GM23338 (cell line): ENCODE results near the gene GPR146. TPM values are rescaled to one million over a fixed set of nuclear protein-coding genes. Genes with fewer than 3 reads are reported as not detected.

Experiments used
- ATAC-seq: fragments of 200-7000 bp; cut with Tn5 transposase; 3 replicates; pipeline ENCODE4 v1.9.1; 2020
- DNase-seq: peaks from one replicate; pipeline ENCODE4 v3.0.0-alpha.2; 2015; ENCODE audit warnings: low spot score
- H2AFZ ChIP-seq: fragments of 200-600 bp; sonication (generic); 2 replicates; pipeline ENCODE4 v1.8.0; 2016; ENCODE audit warnings: antibody characterized with exemption, mild to moderate bottlenecking, moderate library complexity
- H3F3A ChIP-seq: fragments of 200-600 bp; sonication (generic); replicated peaks from 2 replicates; pipeline ENCODE4 v1.8.0; 2017; ENCODE audit warnings: antibody characterized with exemption, mixed run types, low read depth
- H3K27ac ChIP-seq: fragments of 200-600 bp; sonication (generic); 2 replicates; pipeline ENCODE4 v1.6.1; 2016; ENCODE audit warnings: low read depth
- H3K27me3 ChIP-seq: fragments of 200-600 bp; sonication (generic); 2 replicates; pipeline ENCODE4 v1.8.0; 2016; ENCODE audit warnings: mild to moderate bottlenecking, mixed run types, moderate library complexity; ENCODE audit not compliant: insufficient read depth
- H3K36me3 ChIP-seq: fragments of 200-600 bp; sonication (generic); 2 replicates; pipeline ENCODE4 v1.8.0; 2016; ENCODE audit warnings: mild to moderate bottlenecking; ENCODE audit not compliant: insufficient read depth
- H3K4me1 ChIP-seq: fragments of 200-600 bp; sonication (generic); 2 replicates; pipeline ENCODE4 v1.8.0; 2016; ENCODE audit warnings: mild to moderate bottlenecking, moderate library complexity; ENCODE audit not compliant: insufficient read depth
- H3K4me2 ChIP-seq: fragments of 200-600 bp; sonication (generic); 2 replicates; pipeline ENCODE4 v1.7.1; 2017; ENCODE audit warnings: mixed run types
- H3K4me3 ChIP-seq: fragments of 200-600 bp; sonication (generic); 2 replicates; pipeline ENCODE4 v1.6.1; 2016; ENCODE audit warnings: mixed run types
- H3K79me2 ChIP-seq: fragments of 200-600 bp; sonication (generic); replicated peaks from 2 replicates; pipeline ENCODE4 v1.8.0; 2017; ENCODE audit warnings: mild to moderate bottlenecking; ENCODE audit not compliant: insufficient read depth
- H3K9me2 ChIP-seq: fragments of 200-600 bp; sonication (generic); 2 replicates; pipeline ENCODE4 v1.8.0; 2017; ENCODE audit not compliant: insufficient read depth
- H4K20me1 ChIP-seq: fragments of 200-600 bp; sonication (generic); replicated peaks from 2 replicates; pipeline ENCODE4 v1.8.0; 2017; ENCODE audit warnings: mild to moderate bottlenecking; ENCODE audit not compliant: insufficient read depth
- H3K27ac Mint-ChIP-seq: 2 replicates; pipeline ENCODE4 v1.8.0; 2020; ENCODE audit warnings: inconsistent platforms, mild to moderate bottlenecking, moderate library complexity, mixed read lengths
- H3K27me3 Mint-ChIP-seq: 3 replicates; pipeline ENCODE4 v1.8.0; 2022; ENCODE audit warnings: low read depth, mild to moderate bottlenecking, moderate library complexity, mixed read lengths, inconsistent platforms; ENCODE audit not compliant: insufficient read depth, poor library complexity
- H3K36me3 Mint-ChIP-seq: 3 replicates; pipeline ENCODE4 v1.8.0; 2021; ENCODE audit warnings: low read depth, mild to moderate bottlenecking, inconsistent platforms, moderate library complexity, mixed read lengths
- H3K4me1 Mint-ChIP-seq: 3 replicates; pipeline ENCODE4 v1.8.0; 2020; ENCODE audit warnings: mild to moderate bottlenecking, inconsistent platforms, mixed read lengths
- H3K4me3 Mint-ChIP-seq: 3 replicates; pipeline ENCODE4 v1.8.0; 2021; ENCODE audit warnings: moderate library complexity, mild to moderate bottlenecking, inconsistent platforms, mixed read lengths
- H3K9me3 Mint-ChIP-seq: 3 replicates; pipeline ENCODE4 v1.8.0; 2020; ENCODE audit warnings: moderate library complexity, mild to moderate bottlenecking, inconsistent platforms, mixed read lengths
- EZH2 ChIP-seq: fragments of 200-600 bp; sonication (generic); IDR thresholded peaks from one replicate; pipeline ENCODE4 v1.8.0; 2017; ENCODE audit warnings: antibody characterized with exemption, mild to moderate bottlenecking, low read depth; ENCODE audit not compliant: unreplicated experiment
- POLR2AphosphoS5 ChIP-seq: IDR thresholded peaks from 2 replicates; pipeline ENCODE4 v1.6.1; 2016; ENCODE audit warnings: antibody characterized with exemption, low read depth
- STAT1 ChIP-seq: IDR thresholded peaks from one replicate; pipeline ENCODE4 v1.6.1; 2016; ENCODE audit warnings: antibody characterized with exemption; ENCODE audit not compliant: unreplicated experiment
- ZNF114 ChIP-seq: fragments of 250-450 bp; sonication (Bioruptor Pico); IDR thresholded peaks from 2 replicates; pipeline ENCODE4 v1.5.0; 2020; ENCODE audit warnings: mild to moderate bottlenecking, moderate library complexity
- polyA plus RNA-seq: library from polyadenylated mRNA; unstranded; fragments of >200 nt; fragmentation: Nextera tagmentation; extraction: Ambion mirVana; gene quantifications from 2 replicates; pipeline ENCODE4 v1.2.1, GENCODE V29; 2016
- total RNA-seq: library from RNA; depleted of rRNA; stranded (reverse); fragments of >200 nt; shearing (Covaris generic); gene quantifications from 2 replicates; pipeline ENCODE4 v1.2.3, GENCODE V29; 2014
- TF ChIP-seq, protein P1 (sequence below): fragments of 250-450 bp; sonication (Bioruptor Pico); IDR thresholded peaks from 2 replicates; pipeline ENCODE4 v1.5.0; 2020; ENCODE audit warnings: mild to moderate bottlenecking, moderate library complexity
- TF ChIP-seq, protein P2 (sequence below), 2 experiments: fragments of 200-600 bp in 1 of 2; sonication (generic) in 1 of 2; conservative IDR thresholded peaks; 2 replicates each; pipeline versions ENCODE4 v1.5.1 to v1.6.1; 2016 to 2017; ENCODE audit warnings: antibody characterized with exemption in 2 of 2, low read depth in 2 of 2, mild to moderate bottlenecking in 2 of 2, moderate library complexity in 1 of 2
- TF ChIP-seq, protein P3 (sequence below): IDR thresholded peaks from one replicate; pipeline ENCODE4 v1.6.1; 2018; ENCODE audit warnings: antibody characterized with exemption; ENCODE audit not compliant: unreplicated experiment

Gene GPR146
- total and polyA plus RNA-seq, 2 experiments from 2014 or later: 0.28 to 0.37 TPM

DNA sequence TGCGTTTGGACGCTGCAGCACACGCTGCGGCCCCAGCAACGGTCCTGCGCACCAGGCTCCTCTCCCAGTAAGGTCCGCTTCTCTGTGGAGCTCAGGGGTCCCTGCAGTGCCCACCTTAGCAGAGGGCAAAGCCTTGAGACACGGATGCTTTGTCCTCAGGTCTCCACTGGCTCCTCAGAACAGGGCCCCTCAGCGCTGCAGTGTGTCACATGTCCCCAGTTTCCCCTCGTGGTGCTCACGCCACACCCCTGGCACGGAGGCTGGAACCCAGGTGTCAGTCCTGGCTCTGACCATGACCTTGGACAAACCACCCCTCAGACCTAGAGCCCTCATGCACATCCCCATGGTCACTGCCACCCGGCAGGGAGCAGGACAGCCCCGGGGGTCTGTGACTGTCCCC is 23.7 kb downstream of the GPR146 start (continued):
- TF ChIP-seq, protein P1, sequence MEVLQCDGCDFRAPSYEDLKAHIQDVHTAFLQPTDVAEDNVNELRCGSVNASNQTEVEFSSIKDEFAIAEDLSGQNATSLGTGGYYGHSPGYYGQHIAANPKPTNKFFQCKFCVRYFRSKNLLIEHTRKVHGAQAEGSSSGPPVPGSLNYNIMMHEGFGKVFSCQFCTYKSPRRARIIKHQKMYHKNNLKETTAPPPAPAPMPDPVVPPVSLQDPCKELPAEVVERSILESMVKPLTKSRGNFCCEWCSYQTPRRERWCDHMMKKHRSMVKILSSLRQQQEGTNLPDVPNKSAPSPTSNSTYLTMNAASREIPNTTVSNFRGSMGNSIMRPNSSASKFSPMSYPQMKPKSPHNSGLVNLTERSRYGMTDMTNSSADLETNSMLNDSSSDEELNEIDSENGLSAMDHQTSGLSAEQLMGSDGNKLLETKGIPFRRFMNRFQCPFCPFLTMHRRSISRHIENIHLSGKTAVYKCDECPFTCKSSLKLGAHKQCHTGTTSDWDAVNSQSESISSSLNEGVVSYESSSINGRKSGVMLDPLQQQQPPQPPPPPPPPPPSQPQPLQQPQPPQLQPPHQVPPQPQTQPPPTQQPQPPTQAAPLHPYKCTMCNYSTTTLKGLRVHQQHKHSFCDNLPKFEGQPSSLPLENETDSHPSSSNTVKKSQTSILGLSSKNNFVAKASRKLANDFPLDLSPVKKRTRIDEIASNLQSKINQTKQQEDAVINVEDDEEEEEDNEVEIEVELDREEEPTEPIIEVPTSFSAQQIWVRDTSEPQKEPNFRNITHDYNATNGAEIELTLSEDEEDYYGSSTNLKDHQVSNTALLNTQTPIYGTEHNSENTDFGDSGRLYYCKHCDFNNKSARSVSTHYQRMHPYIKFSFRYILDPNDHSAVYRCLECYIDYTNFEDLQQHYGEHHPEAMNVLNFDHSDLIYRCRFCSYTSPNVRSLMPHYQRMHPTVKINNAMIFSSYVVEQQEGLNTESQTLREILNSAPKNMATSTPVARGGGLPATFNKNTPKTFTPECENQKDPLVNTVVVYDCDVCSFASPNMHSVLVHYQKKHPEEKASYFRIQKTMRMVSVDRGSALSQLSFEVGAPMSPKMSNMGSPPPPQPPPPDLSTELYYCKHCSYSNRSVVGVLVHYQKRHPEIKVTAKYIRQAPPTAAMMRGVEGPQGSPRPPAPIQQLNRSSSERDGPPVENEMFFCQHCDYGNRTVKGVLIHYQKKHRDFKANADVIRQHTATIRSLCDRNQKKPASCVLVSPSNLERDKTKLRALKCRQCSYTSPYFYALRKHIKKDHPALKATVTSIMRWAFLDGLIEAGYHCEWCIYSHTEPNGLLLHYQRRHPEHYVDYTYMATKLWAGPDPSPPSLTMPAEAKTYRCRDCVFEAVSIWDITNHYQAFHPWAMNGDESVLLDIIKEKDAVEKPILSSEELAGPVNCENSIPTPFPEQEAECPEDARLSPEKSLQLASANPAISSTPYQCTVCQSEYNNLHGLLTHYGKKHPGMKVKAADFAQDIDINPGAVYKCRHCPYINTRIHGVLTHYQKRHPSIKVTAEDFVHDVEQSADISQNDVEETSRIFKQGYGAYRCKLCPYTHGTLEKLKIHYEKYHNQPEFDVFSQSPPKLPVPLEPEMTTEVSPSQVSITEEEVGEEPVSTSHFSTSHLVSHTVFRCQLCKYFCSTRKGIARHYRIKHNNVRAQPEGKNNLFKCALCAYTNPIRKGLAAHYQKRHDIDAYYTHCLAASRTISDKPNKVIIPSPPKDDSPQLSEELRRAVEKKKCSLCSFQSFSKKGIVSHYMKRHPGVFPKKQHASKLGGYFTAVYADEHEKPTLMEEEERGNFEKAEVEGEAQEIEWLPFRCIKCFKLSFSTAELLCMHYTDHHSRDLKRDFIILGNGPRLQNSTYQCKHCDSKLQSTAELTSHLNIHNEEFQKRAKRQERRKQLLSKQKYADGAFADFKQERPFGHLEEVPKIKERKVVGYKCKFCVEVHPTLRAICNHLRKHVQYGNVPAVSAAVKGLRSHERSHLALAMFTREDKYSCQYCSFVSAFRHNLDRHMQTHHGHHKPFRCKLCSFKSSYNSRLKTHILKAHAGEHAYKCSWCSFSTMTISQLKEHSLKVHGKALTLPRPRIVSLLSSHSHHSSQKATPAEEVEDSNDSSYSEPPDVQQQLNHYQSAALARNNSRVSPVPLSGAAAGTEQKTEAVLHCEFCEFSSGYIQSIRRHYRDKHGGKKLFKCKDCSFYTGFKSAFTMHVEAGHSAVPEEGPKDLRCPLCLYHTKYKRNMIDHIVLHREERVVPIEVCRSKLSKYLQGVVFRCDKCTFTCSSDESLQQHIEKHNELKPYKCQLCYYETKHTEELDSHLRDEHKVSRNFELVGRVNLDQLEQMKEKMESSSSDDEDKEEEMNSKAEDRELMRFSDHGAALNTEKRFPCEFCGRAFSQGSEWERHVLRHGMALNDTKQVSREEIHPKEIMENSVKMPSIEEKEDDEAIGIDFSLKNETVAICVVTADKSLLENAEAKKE (CRISPR knock-in tag): no peak
- TF ChIP-seq, protein P2, sequence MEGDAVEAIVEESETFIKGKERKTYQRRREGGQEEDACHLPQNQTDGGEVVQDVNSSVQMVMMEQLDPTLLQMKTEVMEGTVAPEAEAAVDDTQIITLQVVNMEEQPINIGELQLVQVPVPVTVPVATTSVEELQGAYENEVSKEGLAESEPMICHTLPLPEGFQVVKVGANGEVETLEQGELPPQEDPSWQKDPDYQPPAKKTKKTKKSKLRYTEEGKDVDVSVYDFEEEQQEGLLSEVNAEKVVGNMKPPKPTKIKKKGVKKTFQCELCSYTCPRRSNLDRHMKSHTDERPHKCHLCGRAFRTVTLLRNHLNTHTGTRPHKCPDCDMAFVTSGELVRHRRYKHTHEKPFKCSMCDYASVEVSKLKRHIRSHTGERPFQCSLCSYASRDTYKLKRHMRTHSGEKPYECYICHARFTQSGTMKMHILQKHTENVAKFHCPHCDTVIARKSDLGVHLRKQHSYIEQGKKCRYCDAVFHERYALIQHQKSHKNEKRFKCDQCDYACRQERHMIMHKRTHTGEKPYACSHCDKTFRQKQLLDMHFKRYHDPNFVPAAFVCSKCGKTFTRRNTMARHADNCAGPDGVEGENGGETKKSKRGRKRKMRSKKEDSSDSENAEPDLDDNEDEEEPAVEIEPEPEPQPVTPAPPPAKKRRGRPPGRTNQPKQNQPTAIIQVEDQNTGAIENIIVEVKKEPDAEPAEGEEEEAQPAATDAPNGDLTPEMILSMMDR (conservative IDR thresholded peaks at IDR 0.05; ENCODE audit: low read depth in 2 of 2): no peak

DNA sequence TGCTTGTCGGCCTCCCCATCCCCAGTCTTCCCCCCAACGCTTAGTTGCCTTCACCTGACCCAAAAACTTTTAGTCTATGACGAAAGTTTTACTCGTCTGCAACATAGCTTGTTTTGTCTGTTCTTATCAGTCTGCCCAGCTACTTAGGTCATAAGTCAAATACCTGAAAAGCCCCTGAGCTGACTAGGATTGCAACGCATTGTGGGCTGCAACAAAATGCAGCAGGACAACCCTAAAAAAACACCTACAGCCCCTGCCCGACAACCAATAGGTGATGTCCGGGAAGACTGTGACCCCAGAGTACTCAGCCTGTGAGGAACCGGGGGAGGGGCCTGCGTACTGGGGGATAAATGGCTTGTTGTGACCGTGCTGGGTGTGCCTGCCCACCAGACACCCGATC is 24.3 kb downstream of the GPR146 start:
- Histone ChIP-seq H4K20me1 (no peaks in the 10 kb centered on the region), H3K9me2 (no peaks in the 10 kb centered on the region), H3F3A (peaks cover 8% of the 10 kb centered on the region), H3K4me3 (no peak overlapping the region), H3K4me2 (no peak overlapping the region), H3K36me3 (no peaks in the 10 kb centered on the region), H3K4me1 (no peaks in the 10 kb centered on the region; the same call in 1 of the 2 replicates), H2AFZ (no peak overlapping the region), H3K27me3 (no peaks in the 10 kb centered on the region), H3K27ac (no peak overlapping the region), H3K79me2 (peaks cover 8% of the 10 kb centered on the region; the same call in 1 of the 2 replicates)
- H3K4me1 Mint-ChIP-seq: peaks cover 4% of the 10 kb centered on the region; the same call in 1 of the 3 replicates
- DNase-seq (no peak), ATAC-seq (no peak)
- peaks cover 17% of the 10 kb centered on the region for H3K36me3 Mint-ChIP-seq
- H3K27me3 Mint-ChIP-seq: peaks cover 15% of the 10 kb centered on the region
- H3K27ac Mint-ChIP-seq: no peak overlapping the region
- no peak overlapping the region for H3K4me3 Mint-ChIP-seq
- H3K9me3 Mint-ChIP-seq: peaks cover 20% of the 10 kb centered on the region
- TF ChIP-seq POLR2AphosphoS5 (no peak), EZH2 (no peak), STAT1 (no peak), ZNF114 (no peak)
- TF ChIP-seq, protein P3, sequence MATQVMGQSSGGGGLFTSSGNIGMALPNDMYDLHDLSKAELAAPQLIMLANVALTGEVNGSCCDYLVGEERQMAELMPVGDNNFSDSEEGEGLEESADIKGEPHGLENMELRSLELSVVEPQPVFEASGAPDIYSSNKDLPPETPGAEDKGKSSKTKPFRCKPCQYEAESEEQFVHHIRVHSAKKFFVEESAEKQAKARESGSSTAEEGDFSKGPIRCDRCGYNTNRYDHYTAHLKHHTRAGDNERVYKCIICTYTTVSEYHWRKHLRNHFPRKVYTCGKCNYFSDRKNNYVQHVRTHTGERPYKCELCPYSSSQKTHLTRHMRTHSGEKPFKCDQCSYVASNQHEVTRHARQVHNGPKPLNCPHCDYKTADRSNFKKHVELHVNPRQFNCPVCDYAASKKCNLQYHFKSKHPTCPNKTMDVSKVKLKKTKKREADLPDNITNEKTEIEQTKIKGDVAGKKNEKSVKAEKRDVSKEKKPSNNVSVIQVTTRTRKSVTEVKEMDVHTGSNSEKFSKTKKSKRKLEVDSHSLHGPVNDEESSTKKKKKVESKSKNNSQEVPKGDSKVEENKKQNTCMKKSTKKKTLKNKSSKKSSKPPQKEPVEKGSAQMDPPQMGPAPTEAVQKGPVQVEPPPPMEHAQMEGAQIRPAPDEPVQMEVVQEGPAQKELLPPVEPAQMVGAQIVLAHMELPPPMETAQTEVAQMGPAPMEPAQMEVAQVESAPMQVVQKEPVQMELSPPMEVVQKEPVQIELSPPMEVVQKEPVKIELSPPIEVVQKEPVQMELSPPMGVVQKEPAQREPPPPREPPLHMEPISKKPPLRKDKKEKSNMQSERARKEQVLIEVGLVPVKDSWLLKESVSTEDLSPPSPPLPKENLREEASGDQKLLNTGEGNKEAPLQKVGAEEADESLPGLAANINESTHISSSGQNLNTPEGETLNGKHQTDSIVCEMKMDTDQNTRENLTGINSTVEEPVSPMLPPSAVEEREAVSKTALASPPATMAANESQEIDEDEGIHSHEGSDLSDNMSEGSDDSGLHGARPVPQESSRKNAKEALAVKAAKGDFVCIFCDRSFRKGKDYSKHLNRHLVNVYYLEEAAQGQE: no peak
